Stomach (tissue), 4 donors: ENCODE measurements around the gene GP5.

Source experiments
- POLR2A ChIP-seq, 4 donors: fragments of 450-650 bp; IDR thresholded peaks; one replicate each; pipeline ENCODE4 v1.6.1; 2016; ENCODE audit warnings: antibody characterized with exemption in 4 of 4, control low read depth in 2 of 4, mild to moderate bottlenecking in 1 of 4, moderate library complexity in 1 of 4
- POLR2AphosphoS5 ChIP-seq, 3 donors: sonication (generic); formaldehyde crosslinking; IDR thresholded peaks; one replicate each; pipeline ENCODE4 v1.6.1; 2016; ENCODE audit warnings: antibody characterized with exemption in 3 of 3
- TF ChIP-seq, protein P1 (sequence below), 7 experiments: fragments of 450-650 bp in 4 of 7; fragments of 200-600 bp in 3 of 7; sonication (generic) in 3 of 7; IDR thresholded peaks; one replicate each; pipeline ENCODE4 v1.5.1; 2016 to 2019; ENCODE audit warnings: antibody characterized with exemption in 7 of 7, control low read depth in 2 of 7, mild to moderate bottlenecking in 1 of 7

DNA sequence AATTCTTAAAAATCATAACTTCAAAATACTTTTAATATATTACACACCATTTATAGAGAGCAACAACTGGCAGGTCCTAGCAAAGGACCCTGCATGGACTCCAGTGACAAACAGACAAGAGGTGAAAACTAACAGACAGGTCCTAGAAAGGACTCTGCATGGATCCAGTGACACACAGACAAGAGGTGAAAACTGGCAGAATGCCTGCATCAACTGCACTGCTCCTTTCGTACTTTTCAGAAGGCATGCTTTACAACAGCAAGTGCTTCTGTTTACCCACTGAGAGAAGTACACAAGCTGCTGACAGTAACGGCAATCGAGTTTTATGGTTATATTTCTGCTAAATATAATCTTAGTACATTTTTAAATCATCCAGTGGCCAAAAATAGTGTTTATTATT lies 24.3 kb upstream of the GP5 start:
- TF ChIP-seq, protein P1, sequence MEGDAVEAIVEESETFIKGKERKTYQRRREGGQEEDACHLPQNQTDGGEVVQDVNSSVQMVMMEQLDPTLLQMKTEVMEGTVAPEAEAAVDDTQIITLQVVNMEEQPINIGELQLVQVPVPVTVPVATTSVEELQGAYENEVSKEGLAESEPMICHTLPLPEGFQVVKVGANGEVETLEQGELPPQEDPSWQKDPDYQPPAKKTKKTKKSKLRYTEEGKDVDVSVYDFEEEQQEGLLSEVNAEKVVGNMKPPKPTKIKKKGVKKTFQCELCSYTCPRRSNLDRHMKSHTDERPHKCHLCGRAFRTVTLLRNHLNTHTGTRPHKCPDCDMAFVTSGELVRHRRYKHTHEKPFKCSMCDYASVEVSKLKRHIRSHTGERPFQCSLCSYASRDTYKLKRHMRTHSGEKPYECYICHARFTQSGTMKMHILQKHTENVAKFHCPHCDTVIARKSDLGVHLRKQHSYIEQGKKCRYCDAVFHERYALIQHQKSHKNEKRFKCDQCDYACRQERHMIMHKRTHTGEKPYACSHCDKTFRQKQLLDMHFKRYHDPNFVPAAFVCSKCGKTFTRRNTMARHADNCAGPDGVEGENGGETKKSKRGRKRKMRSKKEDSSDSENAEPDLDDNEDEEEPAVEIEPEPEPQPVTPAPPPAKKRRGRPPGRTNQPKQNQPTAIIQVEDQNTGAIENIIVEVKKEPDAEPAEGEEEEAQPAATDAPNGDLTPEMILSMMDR (IDR thresholded peaks at IDR 0.05), result no peak
- TF ChIP-seq POLR2A (IDR thresholded peaks at IDR 0.05), result no peak
- TF ChIP-seq POLR2AphosphoS5 (IDR thresholded peaks at IDR 0.05), result no peak
